ENCODE measurements around the gene ZNF581.

The ZNF581 gene

DNA sequence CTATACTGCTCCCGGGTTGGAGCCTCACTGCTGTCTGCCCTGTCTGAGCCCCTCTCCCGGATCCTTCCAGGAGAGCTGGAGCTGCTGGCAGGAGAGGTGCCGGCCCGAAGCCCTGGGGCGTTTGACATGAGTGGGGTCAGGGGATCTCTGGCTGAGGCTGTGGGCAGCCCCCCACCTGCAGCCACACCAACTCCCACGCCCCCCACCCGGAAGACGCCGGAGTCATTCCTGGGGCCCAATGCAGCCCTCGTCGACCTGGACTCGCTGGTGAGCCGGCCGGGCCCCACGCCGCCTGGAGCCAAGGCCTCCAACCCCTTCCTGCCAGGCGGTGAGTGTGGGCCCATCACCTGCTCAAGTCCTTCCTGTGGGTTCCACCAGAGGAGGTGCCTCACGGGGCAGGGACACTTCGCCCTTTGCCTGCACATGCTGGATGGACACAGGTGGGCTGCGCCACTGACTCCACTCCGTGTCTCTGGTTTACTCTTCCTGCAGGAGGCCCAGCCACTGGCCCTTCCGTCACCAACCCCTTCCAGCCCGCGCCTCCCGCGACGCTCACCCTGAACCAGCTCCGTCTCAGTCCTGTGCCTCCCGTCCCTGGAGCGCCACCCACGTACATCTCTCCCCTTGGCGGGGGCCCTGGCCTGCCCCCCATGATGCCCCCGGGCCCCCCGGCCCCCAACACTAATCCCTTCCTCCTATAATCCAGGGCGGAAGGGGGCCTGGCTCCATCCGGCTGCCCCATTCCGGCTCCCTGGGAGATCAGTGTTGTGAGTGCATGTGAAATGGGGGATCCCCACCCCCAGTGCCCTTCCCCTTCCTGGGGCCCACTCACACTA is 51.4 kb downstream of the ZNF581 start:
- DNase-seq: no peak

All from T-helper 2 cell (primary cell).